Endothelial cell of umbilical vein (primary cell): ENCODE results near the gene CCDC182. TPM values are rescaled to one million over a fixed set of nuclear protein-coding genes. Genes with fewer than 3 reads are reported as not detected.

ENCODE experiments used
- BruUV-seq: library from RNA; stranded (reverse); fragments of 400-500 nt; replicated peaks from 2 replicates; lab custom pipeline; 2021; lab: Mats Ljungman, UMichigan
- CTCF ChIA-PET: fragments of 300-600, 350-600 bp; sonication (Branson Sonifier 250); formaldehyde crosslinking; loops from one replicate; lab custom pipeline; 2021; ENCODE audit warnings: antibody characterized with exemption, inconsistent platforms; lab: Charles Lee
- POLR2A ChIA-PET: fragments of 300-600, 350-600 bp; sonication (Branson Sonifier 250); formaldehyde crosslinking; loops from one replicate; lab custom pipeline; 2021; ENCODE audit warnings: antibody characterized with exemption, inconsistent platforms; lab: Charles Lee
- DNase-seq: peaks from one replicate; pipeline ENCODE4 v3.0.0-alpha.2; 2011; ENCODE audit warnings: low read depth, low spot score
- FAIRE-seq: peaks from 2 replicates; lab custom pipeline; 2011; peaks lifted over from hg19 to GRCh38; lab: Jason Lieb, UNC
- H2AFZ ChIP-seq: 2 replicates; pipeline ENCODE4 v1.6.0; 2012; ENCODE audit warnings: low read depth, low read length, control low read depth, inconsistent platforms
- H3K27ac ChIP-seq: 2 replicates; pipeline ENCODE4 v1.5.1; 2011; ENCODE audit warnings: low read depth, mild to moderate bottlenecking, control low read depth, low read length, moderate library complexity; ENCODE audit not compliant: insufficient read depth
- H3K27me3 ChIP-seq, 2 experiments: 2 replicates each; pipeline versions ENCODE4 v1.6.0 to v1.6.1; 2011; ENCODE audit warnings: low read length in 2 of 2, mixed read lengths in 1 of 2; ENCODE audit not compliant: control insufficient read depth in 2 of 2, insufficient read depth in 2 of 2
- H3K36me3 ChIP-seq, 2 experiments: 2 replicates in 1 of 2; 3 replicates in 1 of 2; pipeline ENCODE4 v1.5.1; 2011; ENCODE audit warnings: low read length in 2 of 2, mild to moderate bottlenecking in 1 of 2, moderate library complexity in 1 of 2; ENCODE audit not compliant: control insufficient read depth in 2 of 2, insufficient read depth in 2 of 2; ENCODE audit errors: extremely low read depth in 1 of 2
- H3K4me1 ChIP-seq: 3 replicates; pipeline ENCODE4 v1.5.1; 2011; ENCODE audit warnings: mild to moderate bottlenecking, low read length; ENCODE audit not compliant: control insufficient read depth, insufficient read depth; ENCODE audit errors: extremely low read depth
- H3K4me2 ChIP-seq: 2 replicates; pipeline ENCODE4 v1.6.1; 2011; ENCODE audit warnings: low read length, control low read depth, mixed read lengths; ENCODE audit not compliant: insufficient read depth
- H3K4me3 ChIP-seq, 3 experiments: fragments of 200-600 bp in 1 of 3; sonication (generic), shearing (Covaris generic) in 1 of 3; replicated peaks in 1 of 3; 2 replicates each; pipeline ENCODE4 v1.5.1; 2011 to 2016; ENCODE audit warnings: control low read depth in 3 of 3, low read length in 3 of 3, mild to moderate bottlenecking in 2 of 3, inconsistent platforms in 1 of 3, low read depth in 1 of 3, moderate library complexity in 1 of 3; ENCODE audit not compliant: insufficient read depth in 1 of 3
- H3K79me2 ChIP-seq: 2 replicates; pipeline ENCODE4 v1.6.0; 2012; ENCODE audit warnings: low read length, inconsistent platforms; ENCODE audit not compliant: control insufficient read depth, insufficient read depth
- H3K9ac ChIP-seq: replicated peaks from 2 replicates; pipeline ENCODE3; 2011; ENCODE audit warnings: low read length, control low read depth; ENCODE audit not compliant: insufficient read depth; ENCODE audit errors: extremely low read depth
- H3K9me1 ChIP-seq: replicated peaks from 3 replicates; pipeline ENCODE4 v1.6.0; 2011; ENCODE audit warnings: mild to moderate bottlenecking, low read length; ENCODE audit not compliant: control insufficient read depth, insufficient read depth; ENCODE audit errors: extremely low read depth
- H3K9me3 ChIP-seq: replicated peaks from 2 replicates; pipeline ENCODE4 v1.5.1; 2012; ENCODE audit warnings: low read length, inconsistent platforms; ENCODE audit not compliant: control insufficient read depth, insufficient read depth
- H4K20me1 ChIP-seq: replicated peaks from 2 replicates; pipeline ENCODE3; 2011; ENCODE audit warnings: mild to moderate bottlenecking, low read length; ENCODE audit not compliant: control insufficient read depth, insufficient read depth; ENCODE audit errors: extremely low read depth
- EZH2 ChIP-seq: IDR thresholded peaks from 2 replicates; pipeline ENCODE4 v1.6.1; 2012; ENCODE audit warnings: borderline replicate concordance, low read depth, mild to moderate bottlenecking, moderate library complexity, low read length, inconsistent platforms; ENCODE audit not compliant: severe bottlenecking
- GATA2 ChIP-seq: IDR thresholded peaks from 2 replicates; pipeline ENCODE4 v1.7.0; 2011; ENCODE audit warnings: low read depth, mild to moderate bottlenecking, moderate library complexity, mixed read lengths, low read length; ENCODE audit not compliant: insufficient read length, insufficient read depth
- dilution Hi-C: fragments of 300-500 bp; cut with MboI; formaldehyde crosslinking; loops from one replicate; pipeline ENCODE4 v1.15.0; 2019; ENCODE audit warnings: low sequenced_read_pairs; ENCODE audit not compliant: extremely low pct_ligation_motif_present
- intact Hi-C: fragments of 100-400 bp; cut with micrococcal nuclease; formaldehyde crosslinking; loops from one replicate; pipeline ENCODE4 v1.10.0; 2022
- polyA plus RNA-seq, 4 experiments: library from polyadenylated mRNA; depleted of rRNA in 3 of 4; stranded (reverse) in 3 of 4; unstranded in 1 of 4; fragments of >200 nt; gene quantifications; 2 replicates each; pipeline versions ENCODE4 v1.2.1 to v1.2.3, GENCODE V29; 2011 to 2012; ENCODE audit warnings: missing spikeins in 1 of 4
- total RNA-seq: library from RNA; stranded (reverse); gene quantifications from 2 replicates; pipeline ENCODE4 v1.2.3, GENCODE V29; 2021
- TF ChIP-seq, protein P1 (sequence below), 2 donors: IDR thresholded peaks; 1 replicate in 1 of 2; 2 replicates in 1 of 2; pipeline ENCODE4 v1.5.1; 2011; ENCODE audit warnings: low read length in 2 of 2, mild to moderate bottlenecking in 2 of 2, moderate library complexity in 2 of 2, control low read depth in 1 of 2, inconsistent platforms in 1 of 2, low read depth in 1 of 2; ENCODE audit not compliant: insufficient read depth in 1 of 2; ENCODE audit errors: extremely low read depth in 1 of 2

CCDC182 gene
- total and polyA plus RNA-seq, 2 donors (not counting 3 experiments of a cell fraction or from before 2014, with no cell fraction given), result not detected

DNA sequence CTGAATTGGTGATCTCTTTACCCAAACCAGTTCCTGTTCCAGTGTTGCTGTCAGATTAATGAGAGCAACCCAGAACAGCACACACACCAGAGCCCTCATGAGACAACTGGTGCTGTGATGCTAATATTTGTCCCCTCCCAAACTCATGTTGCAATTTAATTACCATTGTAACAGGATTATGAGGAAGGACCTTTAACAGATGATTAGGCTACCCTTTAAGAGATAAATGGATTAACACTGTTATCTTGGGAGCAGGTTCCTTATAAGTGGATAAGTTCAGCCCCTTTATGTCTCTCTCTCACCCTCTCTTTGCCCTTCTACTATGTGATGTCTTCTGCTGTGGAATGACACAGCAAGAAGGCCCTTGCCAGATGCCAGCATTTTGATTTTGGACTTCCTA lies 1.1 kb upstream of the CCDC182 start:
- no peak overlapping the region for H3K27ac ChIP-seq
- ChIA-PET CTCF (interaction anchor here (2.1 to 3.3 kb wide), 3 partner anchors 12 to 616 kb away, joined by 23 to 88 read pairs (median 42); no protein-coding TSS in a partner anchor), POLR2A (no interaction called here)
- H3K4me1 ChIP-seq, result no peaks in the 10 kb centered on the region
- H3K9ac ChIP-seq, result no peak overlapping the region
- H3K36me3 ChIP-seq, result no peaks in the 10 kb centered on the region
- dilution Hi-C loops (no loop called here), intact Hi-C loops (no loop called here)
- no peaks in the 10 kb centered on the region for H4K20me1 ChIP-seq
- TF ChIP-seq, protein P1, sequence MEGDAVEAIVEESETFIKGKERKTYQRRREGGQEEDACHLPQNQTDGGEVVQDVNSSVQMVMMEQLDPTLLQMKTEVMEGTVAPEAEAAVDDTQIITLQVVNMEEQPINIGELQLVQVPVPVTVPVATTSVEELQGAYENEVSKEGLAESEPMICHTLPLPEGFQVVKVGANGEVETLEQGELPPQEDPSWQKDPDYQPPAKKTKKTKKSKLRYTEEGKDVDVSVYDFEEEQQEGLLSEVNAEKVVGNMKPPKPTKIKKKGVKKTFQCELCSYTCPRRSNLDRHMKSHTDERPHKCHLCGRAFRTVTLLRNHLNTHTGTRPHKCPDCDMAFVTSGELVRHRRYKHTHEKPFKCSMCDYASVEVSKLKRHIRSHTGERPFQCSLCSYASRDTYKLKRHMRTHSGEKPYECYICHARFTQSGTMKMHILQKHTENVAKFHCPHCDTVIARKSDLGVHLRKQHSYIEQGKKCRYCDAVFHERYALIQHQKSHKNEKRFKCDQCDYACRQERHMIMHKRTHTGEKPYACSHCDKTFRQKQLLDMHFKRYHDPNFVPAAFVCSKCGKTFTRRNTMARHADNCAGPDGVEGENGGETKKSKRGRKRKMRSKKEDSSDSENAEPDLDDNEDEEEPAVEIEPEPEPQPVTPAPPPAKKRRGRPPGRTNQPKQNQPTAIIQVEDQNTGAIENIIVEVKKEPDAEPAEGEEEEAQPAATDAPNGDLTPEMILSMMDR (IDR thresholded peaks at IDR 0.05; ENCODE audit: extremely low read depth in 1 of 2, insufficient read depth in 1 of 2, low read depth in 1 of 2, low read length in 2 of 2), result no peak
- no peak for TF ChIP-seq GATA2
- TF ChIP-seq EZH2, result no peak
- BruUV-seq, result no TSS peak
- no peak overlapping the region for H3K4me2 ChIP-seq
- H3K9me3 ChIP-seq, result no peaks in the 10 kb centered on the region
- H3K79me2 ChIP-seq, result no peaks in the 10 kb centered on the region
- FAIRE-seq, result no peak
- peaks cover 8 to 20% of the 10 kb centered on the region in 2 experiments for H3K27me3 ChIP-seq
- H3K9me1 ChIP-seq, result no peaks in the 10 kb centered on the region
- no peak overlapping the region for H3K4me3 ChIP-seq
- no peak for DNase-seq
- no peak overlapping the region for H2AFZ ChIP-seq
